ENCODE data around the gene FNDC3B. TPM values are rescaled to one million over a fixed set of nuclear protein-coding genes. Genes with fewer than 3 reads are reported as not detected.

The FNDC3B gene
- total and polyA plus RNA-seq, 3 donors from 2014 or later: 24.2 to 63.5 (median 57.7) TPM

DNA sequence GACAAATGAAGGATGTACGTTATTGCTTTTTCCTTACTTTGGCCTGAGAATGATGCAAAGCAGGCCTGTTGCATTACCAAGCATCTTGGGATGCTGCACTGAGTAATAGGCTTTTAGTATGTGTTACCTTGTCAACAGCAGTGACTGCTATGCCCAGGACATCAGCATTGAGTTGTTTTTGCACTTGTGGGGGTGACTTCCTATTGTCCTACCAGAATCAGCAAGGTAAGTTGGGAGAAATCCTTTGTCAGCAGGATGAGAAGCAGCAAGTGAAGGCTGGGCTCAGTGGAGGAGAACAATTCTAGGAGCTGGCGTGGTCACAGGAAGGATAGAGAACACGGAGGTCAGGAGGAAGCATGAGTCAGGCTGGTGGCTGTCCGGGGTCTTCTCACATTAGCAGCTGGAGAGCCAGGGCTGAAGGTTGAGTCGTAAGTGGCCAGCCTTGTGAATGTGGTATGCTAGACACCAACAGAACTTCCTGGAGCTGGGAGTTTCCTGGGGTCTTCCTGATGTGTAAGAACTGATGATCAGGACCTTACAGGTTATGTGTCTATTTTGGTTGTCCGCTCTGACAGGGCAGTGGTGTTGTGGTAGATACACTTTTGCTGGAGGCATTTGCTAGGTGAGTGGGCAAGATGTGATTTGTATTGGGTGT lies 142.7 kb downstream of the FNDC3B start:
- Histone ChIP-seq H3K36me3 (ENCODE audit: low read depth, missing control alignments) (no peaks in the 10 kb centered on the region), H3K4me3 (no peak overlapping the region), H3K4me1 (peaks cover 8% of the 10 kb centered on the region), H3K9me3 (no peaks in the 10 kb centered on the region), H3K27me3 (no peaks in the 10 kb centered on the region), H3K27ac (no peak overlapping the region)
- no peak for DNase-seq
- intact Hi-C loops (cut with DNase I; ENCODE audit: low total_unique reads): no loop called here
- WGBS, 2 donors: 65 to 67% methylated on average over 6 of the region's 6 CpGs
- TF ChIP-seq POLR2A (IDR thresholded peaks at IDR 0.05): no peak
- TF ChIP-seq, protein P1, sequence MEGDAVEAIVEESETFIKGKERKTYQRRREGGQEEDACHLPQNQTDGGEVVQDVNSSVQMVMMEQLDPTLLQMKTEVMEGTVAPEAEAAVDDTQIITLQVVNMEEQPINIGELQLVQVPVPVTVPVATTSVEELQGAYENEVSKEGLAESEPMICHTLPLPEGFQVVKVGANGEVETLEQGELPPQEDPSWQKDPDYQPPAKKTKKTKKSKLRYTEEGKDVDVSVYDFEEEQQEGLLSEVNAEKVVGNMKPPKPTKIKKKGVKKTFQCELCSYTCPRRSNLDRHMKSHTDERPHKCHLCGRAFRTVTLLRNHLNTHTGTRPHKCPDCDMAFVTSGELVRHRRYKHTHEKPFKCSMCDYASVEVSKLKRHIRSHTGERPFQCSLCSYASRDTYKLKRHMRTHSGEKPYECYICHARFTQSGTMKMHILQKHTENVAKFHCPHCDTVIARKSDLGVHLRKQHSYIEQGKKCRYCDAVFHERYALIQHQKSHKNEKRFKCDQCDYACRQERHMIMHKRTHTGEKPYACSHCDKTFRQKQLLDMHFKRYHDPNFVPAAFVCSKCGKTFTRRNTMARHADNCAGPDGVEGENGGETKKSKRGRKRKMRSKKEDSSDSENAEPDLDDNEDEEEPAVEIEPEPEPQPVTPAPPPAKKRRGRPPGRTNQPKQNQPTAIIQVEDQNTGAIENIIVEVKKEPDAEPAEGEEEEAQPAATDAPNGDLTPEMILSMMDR (IDR thresholded peaks at IDR 0.05): no peak

DNA sequence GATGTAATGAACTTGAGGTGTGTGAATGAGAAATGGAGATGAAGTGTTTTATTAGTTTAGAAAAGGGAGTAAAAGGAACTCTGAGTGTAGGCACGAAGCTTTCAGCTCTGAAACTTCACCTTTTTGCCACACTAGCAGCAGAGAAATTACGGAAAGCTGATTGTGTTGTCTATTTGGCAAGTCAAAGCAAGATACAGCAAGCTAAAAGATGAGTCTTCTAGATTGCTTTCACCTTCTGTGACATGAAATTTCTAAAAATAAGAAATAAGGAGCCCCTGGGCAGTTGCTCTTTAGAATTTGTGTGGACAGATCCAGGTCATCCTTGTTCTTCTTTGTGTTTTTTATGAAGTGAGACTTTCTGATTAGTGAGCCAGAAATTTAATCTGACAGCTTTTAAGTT lies 143.4 kb downstream of the FNDC3B start:
- WGBS, 2 donors: 49 to 53% methylated on average over 2 of the region's 2 CpGs
- H3K4me1 ChIP-seq: peaks cover 8% of the 10 kb centered on the region
- no peaks in the 10 kb centered on the region for H3K27me3 ChIP-seq
- no peaks in the 10 kb centered on the region for H3K9me3 ChIP-seq
- intact Hi-C loops (cut with DNase I; ENCODE audit: low total_unique reads): no loop called here
- no peak for DNase-seq
- no peak for TF ChIP-seq POLR2A (IDR thresholded peaks at IDR 0.05)
- H3K36me3 ChIP-seq (ENCODE audit: low read depth, missing control alignments): no peaks in the 10 kb centered on the region
- no peak overlapping the region for H3K4me3 ChIP-seq
- H3K27ac ChIP-seq: no peak overlapping the region

DNA sequence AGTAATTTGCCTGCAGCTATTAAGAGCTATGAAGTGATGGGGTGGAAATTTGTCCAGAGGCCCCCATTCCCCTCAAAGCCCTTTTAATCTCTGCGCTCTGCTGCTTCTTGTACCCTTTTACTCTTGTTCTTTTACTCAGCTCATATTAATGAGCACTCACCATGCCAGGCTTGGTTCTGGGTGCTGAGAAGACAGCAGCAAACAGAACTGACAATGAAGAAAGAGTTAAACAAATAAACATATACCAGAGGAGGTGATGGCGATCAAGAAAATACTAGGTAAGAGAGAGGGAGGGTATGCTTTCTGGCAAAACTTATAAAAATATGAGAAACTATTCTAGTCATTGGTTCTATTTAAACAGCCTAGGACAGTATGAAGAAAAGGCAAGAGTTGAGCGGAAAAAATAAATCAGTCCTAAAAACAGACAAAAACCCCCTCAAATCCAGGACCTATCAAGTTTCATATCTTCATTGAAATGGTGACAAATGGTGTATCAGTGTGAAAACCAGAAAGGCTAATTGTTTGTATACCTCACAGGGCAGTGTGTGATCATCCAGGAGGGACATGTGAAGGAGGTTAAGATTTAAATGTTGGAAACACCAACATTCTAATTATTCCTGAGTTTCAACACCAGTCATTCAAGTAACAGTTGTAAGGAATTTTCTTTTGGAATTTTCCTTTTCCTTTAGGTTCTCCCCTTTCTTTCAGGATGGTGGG lies 144.9 kb downstream of the FNDC3B start:
- WGBS, 2 donors: 94 to 95% methylated on average over 3 of the region's 3 CpGs
- TF ChIP-seq, protein P1 (IDR thresholded peaks at IDR 0.05): no peak
- TF ChIP-seq POLR2A (IDR thresholded peaks at IDR 0.05): no peak
- H3K4me1 ChIP-seq: peaks cover 8% of the 10 kb centered on the region

DNA sequence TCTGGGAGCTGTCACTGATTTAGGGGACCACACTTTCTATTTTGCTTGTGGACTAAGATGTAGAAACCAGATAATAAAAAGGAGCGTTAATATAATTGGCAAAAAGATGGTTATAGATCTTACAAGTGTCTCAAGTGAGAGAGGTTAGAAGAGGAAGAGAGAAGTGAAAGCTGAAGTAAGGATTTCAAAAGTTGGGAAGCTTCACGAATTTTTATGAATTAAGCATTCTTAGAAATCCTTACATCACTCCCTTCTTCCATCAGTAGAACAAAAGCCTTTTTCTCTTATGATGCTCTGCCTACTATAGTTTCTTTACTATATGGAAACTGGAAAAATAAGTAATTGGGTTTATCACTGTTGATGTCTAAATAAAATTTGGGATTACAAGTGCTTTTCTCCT lies 146.5 kb downstream of the FNDC3B start:
- Histone ChIP-seq H3K4me3 (no peak overlapping the region), H3K27me3 (no peaks in the 10 kb centered on the region), H3K27ac (no peak overlapping the region), H3K36me3 (ENCODE audit: low read depth, missing control alignments) (no peaks in the 10 kb centered on the region), H3K4me1 (peaks cover 8% of the 10 kb centered on the region), H3K9me3 (no peaks in the 10 kb centered on the region)
- WGBS, 2 donors: 69% methylated on average over 2 of the region's 2 CpGs
- DNase-seq: no peak
- intact Hi-C loops (cut with DNase I; ENCODE audit: low total_unique reads): no loop called here
- no peak for TF ChIP-seq POLR2A (IDR thresholded peaks at IDR 0.05)
- TF ChIP-seq, protein P1 (IDR thresholded peaks at IDR 0.05): no peak

More for the DNA sequence above, 144.9 kb downstream of the FNDC3B start:
- H3K36me3 ChIP-seq (ENCODE audit: low read depth, missing control alignments): no peaks in the 10 kb centered on the region
- H3K27ac ChIP-seq: no peak overlapping the region
- no peaks in the 10 kb centered on the region for H3K9me3 ChIP-seq
- intact Hi-C loops (cut with DNase I; ENCODE audit: low total_unique reads): no loop called here
- DNase-seq: no peak
- H3K4me3 ChIP-seq: no peak overlapping the region
- H3K27me3 ChIP-seq: no peaks in the 10 kb centered on the region

DNA sequence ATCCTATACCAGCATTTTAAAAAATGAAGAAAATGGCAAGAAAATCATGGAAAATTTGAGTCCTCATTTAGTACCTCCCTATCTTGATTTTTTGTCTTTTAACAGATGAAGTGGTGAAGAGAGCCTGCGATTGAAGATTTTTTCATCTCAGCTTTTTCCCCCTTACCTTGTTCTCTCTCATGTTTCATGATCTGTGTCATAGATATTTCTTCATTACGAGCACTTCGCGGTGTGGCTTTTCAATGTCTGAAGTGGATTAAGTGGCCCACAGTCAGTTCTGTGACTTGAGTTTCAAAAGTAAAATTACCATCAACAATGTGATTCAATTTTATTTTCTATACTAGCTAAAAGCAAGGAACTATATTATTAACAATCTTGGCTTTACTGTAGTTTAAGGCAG lies 147.2 kb downstream of the FNDC3B start:
- H3K36me3 ChIP-seq (ENCODE audit: low read depth, missing control alignments): no peaks in the 10 kb centered on the region
- intact Hi-C loops (cut with DNase I; ENCODE audit: low total_unique reads): no loop called here
- 91 to 95% methylated on average over 4 of the region's 4 CpGs for WGBS, 2 donors
- no peak overlapping the region for H3K4me3 ChIP-seq
- no peak for DNase-seq
- H3K4me1 ChIP-seq: peaks cover 8% of the 10 kb centered on the region
- H3K9me3 ChIP-seq: no peaks in the 10 kb centered on the region
- no peak overlapping the region for H3K27ac ChIP-seq
- TF ChIP-seq POLR2A (IDR thresholded peaks at IDR 0.05): no peak
- TF ChIP-seq, protein P1 (IDR thresholded peaks at IDR 0.05): no peak
- no peaks in the 10 kb centered on the region for H3K27me3 ChIP-seq

All from testis (tissue), 3 donors.